ENCODE data around the gene MAP3K5. TPM values are rescaled to one million over a fixed set of nuclear protein-coding genes. Genes with fewer than 3 reads are reported as not detected.

The MAP3K5 gene
- total RNA-seq, 1 donor from 2014 or later: 1.7 TPM

DNA sequence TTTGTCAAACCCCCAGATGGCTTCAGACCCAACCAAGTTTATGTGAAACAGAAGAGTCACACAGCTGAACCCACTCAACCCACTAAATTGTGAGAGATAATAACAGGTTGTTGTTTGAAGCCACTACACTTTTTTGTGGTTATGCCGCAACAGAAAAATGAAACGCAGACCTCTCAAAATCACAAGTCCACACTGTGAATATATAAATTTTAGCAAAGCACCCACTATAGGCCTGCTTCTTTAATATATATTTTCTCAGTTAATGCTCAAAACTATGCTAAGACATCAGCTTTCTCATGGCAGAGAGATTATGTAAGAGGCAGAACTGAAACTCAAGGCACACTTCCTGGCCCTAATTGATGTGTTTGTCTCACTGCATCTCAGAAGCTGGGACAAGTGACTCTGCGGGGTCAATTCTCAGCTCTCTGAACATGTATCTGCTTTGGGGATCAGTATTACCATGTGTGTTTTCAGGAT lies 27.7 kb downstream of the MAP3K5 start:
- H2AFZ ChIP-seq (ENCODE audit: low read depth, low read length): no peak overlapping the region
- H3K9ac ChIP-seq (ENCODE audit: low read length): no peak overlapping the region
- H4K20me1 ChIP-seq (ENCODE audit: insufficient read depth, low read length): peaks cover 23% of the 10 kb centered on the region
- no peaks in the 10 kb centered on the region for H3K27me3 ChIP-seq (ENCODE audit: insufficient read depth, low read length)
- Mint-ChIP-seq H3K4me3 (ENCODE audit: unreplicated experiment) (no peak overlapping the region), H3K27me3 (ENCODE audit: low read depth, unreplicated experiment) (no peaks in the 10 kb centered on the region), H3K4me1 (ENCODE audit: low read depth, unreplicated experiment) (peaks cover 11% of the 10 kb centered on the region), H3K9me3 (ENCODE audit: unreplicated experiment) (no peaks in the 10 kb centered on the region), H3K36me3 (ENCODE audit: low read depth, unreplicated experiment) (no peaks in the 10 kb centered on the region), H3K27ac (ENCODE audit: unreplicated experiment) (no peak overlapping the region)
- H3K36me3 ChIP-seq (ENCODE audit: insufficient read depth, low read length): no peaks in the 10 kb centered on the region
- FAIRE-seq: no peak
- peaks cover 4% of the 10 kb centered on the region for H3K4me1 ChIP-seq (ENCODE audit: insufficient read depth, low read length)
- no peak overlapping the region for H3K4me3 ChIP-seq (ENCODE audit: insufficient read depth, low read depth, low read length)
- H3K4me2 ChIP-seq (ENCODE audit: low read length): no peak overlapping the region
- peaks cover 56% of the 10 kb centered on the region for H3K79me2 ChIP-seq (ENCODE audit: insufficient read depth, low read length)
- no peaks in the 10 kb centered on the region for H3K9me3 ChIP-seq (ENCODE audit: insufficient read depth, low read depth, low read length)
- DNase-seq (ENCODE audit: low read depth): no peak
- TF ChIP-seq CTCF (IDR thresholded peaks at IDR 0.05; ENCODE audit: insufficient read depth, low read depth, low read length) (no peak), EZH2 (IDR thresholded peaks at IDR 0.05; ENCODE audit: insufficient read depth, low read length) (no peak)
- no peak overlapping the region for H3K27ac ChIP-seq (ENCODE audit: low read depth, low read length)

GRCh38 chr6:136763716-136764516 lies 28.4 kb downstream of the MAP3K5 start:
- TF ChIP-seq EZH2 (IDR thresholded peaks at IDR 0.05; ENCODE audit: insufficient read depth, low read length): no peak
- no peak for TF ChIP-seq CTCF (IDR thresholded peaks at IDR 0.05; ENCODE audit: insufficient read depth, low read depth, low read length)
- no peak for DNase-seq (ENCODE audit: low read depth)
- no peak overlapping the region for H3K27ac ChIP-seq (ENCODE audit: low read depth, low read length)
- Mint-ChIP-seq H3K27me3 (ENCODE audit: low read depth, unreplicated experiment) (no peaks in the 10 kb centered on the region), H3K4me3 (ENCODE audit: unreplicated experiment) (no peak overlapping the region), H3K9me3 (ENCODE audit: unreplicated experiment) (no peaks in the 10 kb centered on the region), H3K27ac (ENCODE audit: unreplicated experiment) (no peak overlapping the region), H3K36me3 (ENCODE audit: low read depth, unreplicated experiment) (no peaks in the 10 kb centered on the region), H3K4me1 (ENCODE audit: low read depth, unreplicated experiment) (peaks cover 11% of the 10 kb centered on the region)
- H3K79me2 ChIP-seq (ENCODE audit: insufficient read depth, low read length): peaks cover 51% of the 10 kb centered on the region
- FAIRE-seq: no peak
- no peak overlapping the region for H2AFZ ChIP-seq (ENCODE audit: low read depth, low read length)
- no peaks in the 10 kb centered on the region for H3K27me3 ChIP-seq (ENCODE audit: insufficient read depth, low read length)
- no peak overlapping the region for H3K4me2 ChIP-seq (ENCODE audit: low read length)
- no peak overlapping the region for H3K9ac ChIP-seq (ENCODE audit: low read length)
- no peaks in the 10 kb centered on the region for H3K9me3 ChIP-seq (ENCODE audit: insufficient read depth, low read depth, low read length)
- no peak overlapping the region for H3K4me3 ChIP-seq (ENCODE audit: insufficient read depth, low read depth, low read length)
- peaks cover 4% of the 10 kb centered on the region for H3K4me1 ChIP-seq (ENCODE audit: insufficient read depth, low read length)
- H4K20me1 ChIP-seq (ENCODE audit: insufficient read depth, low read length): peaks cover 23% of the 10 kb centered on the region
- H3K36me3 ChIP-seq (ENCODE audit: insufficient read depth, low read length): no peaks in the 10 kb centered on the region

DNA sequence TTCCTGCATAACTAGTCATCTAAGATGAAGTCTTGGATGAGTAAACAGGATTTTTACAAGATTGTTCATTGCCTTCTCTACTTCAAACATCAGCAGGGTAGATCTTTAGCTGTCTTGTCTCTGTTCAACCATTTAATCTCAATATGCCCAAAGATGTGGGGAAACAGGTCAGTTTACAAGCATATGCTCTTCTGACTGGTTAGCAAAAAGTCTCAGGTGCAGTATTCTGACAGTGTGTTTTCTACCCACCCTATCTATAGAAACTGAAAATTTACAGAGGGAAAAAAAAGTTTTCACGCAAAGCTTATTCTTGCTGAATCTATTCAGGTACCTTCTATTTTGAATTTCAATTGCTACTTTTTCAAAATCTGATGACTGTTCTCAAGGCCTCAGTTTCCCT lies 29.0 kb downstream of the MAP3K5 start:
- FAIRE-seq (no peak), DNase-seq (ENCODE audit: low read depth) (no peak)
- H3K9me3 Mint-ChIP-seq (ENCODE audit: unreplicated experiment): no peaks in the 10 kb centered on the region
- H3K27me3 Mint-ChIP-seq (ENCODE audit: low read depth, unreplicated experiment): no peaks in the 10 kb centered on the region
- Histone ChIP-seq H2AFZ (ENCODE audit: low read depth, low read length) (no peak overlapping the region), H3K9ac (ENCODE audit: low read length) (no peak overlapping the region), H3K36me3 (ENCODE audit: insufficient read depth, low read length) (no peaks in the 10 kb centered on the region), H3K79me2 (ENCODE audit: insufficient read depth, low read length) (peaks cover 46% of the 10 kb centered on the region), H3K4me3 (ENCODE audit: insufficient read depth, low read depth, low read length) (no peak overlapping the region), H3K27ac (ENCODE audit: low read depth, low read length) (no peak overlapping the region), H3K4me1 (ENCODE audit: insufficient read depth, low read length) (peaks cover 4% of the 10 kb centered on the region), H3K4me2 (ENCODE audit: low read length) (no peak overlapping the region), H4K20me1 (ENCODE audit: insufficient read depth, low read length) (peaks cover 20% of the 10 kb centered on the region), H3K9me3 (ENCODE audit: insufficient read depth, low read depth, low read length) (no peaks in the 10 kb centered on the region), H3K27me3 (ENCODE audit: insufficient read depth, low read length) (no peaks in the 10 kb centered on the region)
- TF ChIP-seq CTCF (IDR thresholded peaks at IDR 0.05; ENCODE audit: insufficient read depth, low read depth, low read length) (no peak), EZH2 (IDR thresholded peaks at IDR 0.05; ENCODE audit: insufficient read depth, low read length) (no peak)
- H3K4me3 Mint-ChIP-seq (ENCODE audit: unreplicated experiment): no peak overlapping the region
- H3K4me1 Mint-ChIP-seq (ENCODE audit: low read depth, unreplicated experiment): peaks cover 11% of the 10 kb centered on the region
- no peak overlapping the region for H3K27ac Mint-ChIP-seq (ENCODE audit: unreplicated experiment)
- no peaks in the 10 kb centered on the region for H3K36me3 Mint-ChIP-seq (ENCODE audit: low read depth, unreplicated experiment)
